ENCODE data around the gene NUP205.

Gene NUP205

DNA sequence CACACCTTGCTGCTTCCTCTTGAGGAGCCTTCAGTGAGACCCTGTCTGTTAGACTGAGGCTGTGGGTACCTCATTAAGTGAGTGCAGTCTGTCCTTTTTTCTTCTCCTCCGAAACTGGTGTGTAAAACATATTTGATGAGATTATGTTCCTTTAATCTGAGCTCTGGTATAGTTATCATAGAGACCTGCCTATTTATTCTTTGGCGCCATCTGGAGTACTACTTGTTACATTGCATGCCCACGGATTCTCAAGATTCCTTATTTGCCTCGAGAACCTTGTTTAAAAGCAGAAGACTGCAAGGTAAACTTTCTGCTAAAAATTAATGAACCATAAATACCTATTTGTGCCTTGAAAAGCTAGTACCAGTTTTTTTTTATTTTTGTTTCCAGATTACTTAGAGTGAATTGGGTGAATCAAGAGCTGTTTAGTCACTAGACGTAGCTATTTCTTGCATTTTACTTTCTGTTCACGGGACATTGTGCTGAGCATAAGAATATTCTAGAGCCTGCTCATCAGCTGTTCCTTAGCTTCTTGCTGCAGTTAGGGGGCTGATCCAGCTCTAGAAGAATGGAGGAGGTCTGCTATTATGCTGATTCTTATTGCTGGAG, 87.7 kb downstream of the NUP205 start:
- H3K4me3 ChIP-seq (ENCODE audit: low read depth, low read length, poor library complexity, severe bottlenecking), result no peak overlapping the region
- H4K20me1 ChIP-seq (ENCODE audit: insufficient read depth, low read length), result no peaks in the 10 kb centered on the region
- no peaks in the 10 kb centered on the region for H3K79me2 ChIP-seq (ENCODE audit: insufficient read depth, low read length)
- H3K27me3 ChIP-seq (ENCODE audit: insufficient read depth, low read length), result no peaks in the 10 kb centered on the region
- TF ChIP-seq, protein P1, sequence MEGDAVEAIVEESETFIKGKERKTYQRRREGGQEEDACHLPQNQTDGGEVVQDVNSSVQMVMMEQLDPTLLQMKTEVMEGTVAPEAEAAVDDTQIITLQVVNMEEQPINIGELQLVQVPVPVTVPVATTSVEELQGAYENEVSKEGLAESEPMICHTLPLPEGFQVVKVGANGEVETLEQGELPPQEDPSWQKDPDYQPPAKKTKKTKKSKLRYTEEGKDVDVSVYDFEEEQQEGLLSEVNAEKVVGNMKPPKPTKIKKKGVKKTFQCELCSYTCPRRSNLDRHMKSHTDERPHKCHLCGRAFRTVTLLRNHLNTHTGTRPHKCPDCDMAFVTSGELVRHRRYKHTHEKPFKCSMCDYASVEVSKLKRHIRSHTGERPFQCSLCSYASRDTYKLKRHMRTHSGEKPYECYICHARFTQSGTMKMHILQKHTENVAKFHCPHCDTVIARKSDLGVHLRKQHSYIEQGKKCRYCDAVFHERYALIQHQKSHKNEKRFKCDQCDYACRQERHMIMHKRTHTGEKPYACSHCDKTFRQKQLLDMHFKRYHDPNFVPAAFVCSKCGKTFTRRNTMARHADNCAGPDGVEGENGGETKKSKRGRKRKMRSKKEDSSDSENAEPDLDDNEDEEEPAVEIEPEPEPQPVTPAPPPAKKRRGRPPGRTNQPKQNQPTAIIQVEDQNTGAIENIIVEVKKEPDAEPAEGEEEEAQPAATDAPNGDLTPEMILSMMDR (IDR thresholded peaks at IDR 0.05; ENCODE audit: low read length), result peak; percentile 81
- no peak for TF ChIP-seq EZH2 (IDR thresholded peaks at IDR 0.05; ENCODE audit: borderline replicate concordance, low read length)
- H3K9me2 ChIP-seq (ENCODE audit: low read depth, low read length), result no peaks in the 10 kb centered on the region
- no peaks in the 10 kb centered on the region for H3F3A ChIP-seq (ENCODE audit: insufficient read depth, low read length)
- no peaks in the 10 kb centered on the region for H3K9me3 ChIP-seq (ENCODE audit: low read length)
- no peaks in the 10 kb centered on the region for H3K4me1 ChIP-seq (ENCODE audit: insufficient read depth, low read length, severe bottlenecking)
- H3K36me3 ChIP-seq (ENCODE audit: insufficient read depth, low read length), result peaks cover 93% of the 10 kb centered on the region
- no peak overlapping the region for H3K4me2 ChIP-seq (ENCODE audit: low read length)
- H3K9ac ChIP-seq (ENCODE audit: low read length), result no peak overlapping the region
- no peak overlapping the region for H3K27ac ChIP-seq (ENCODE audit: low read depth, low read length, poor library complexity, severe bottlenecking)
- no peak overlapping the region for H2AFZ ChIP-seq (ENCODE audit: low read length)

- no peaks in the 10 kb centered on the region for H3K27me3 ChIP-seq (ENCODE audit: insufficient read depth, low read length)
- H3K4me3 ChIP-seq (ENCODE audit: low read depth, low read length, poor library complexity, severe bottlenecking), result no peak overlapping the region
- H3K79me2 ChIP-seq (ENCODE audit: insufficient read depth, low read length), result no peaks in the 10 kb centered on the region
- H3K4me1 ChIP-seq (ENCODE audit: insufficient read depth, low read length, severe bottlenecking), result no peaks in the 10 kb centered on the region
- H3K9ac ChIP-seq (ENCODE audit: low read length), result no peak overlapping the region
- H4K20me1 ChIP-seq (ENCODE audit: insufficient read depth, low read length), result no peaks in the 10 kb centered on the region
- TF ChIP-seq, protein P1 (IDR thresholded peaks at IDR 0.05; ENCODE audit: low read length), result no peak
- no peak for TF ChIP-seq EZH2 (IDR thresholded peaks at IDR 0.05; ENCODE audit: borderline replicate concordance, low read length)
- no peaks in the 10 kb centered on the region for H3K9me3 ChIP-seq (ENCODE audit: low read length)
- peaks cover 69% of the 10 kb centered on the region for H3K36me3 ChIP-seq (ENCODE audit: insufficient read depth, low read length)
- no peaks in the 10 kb centered on the region for H3F3A ChIP-seq (ENCODE audit: insufficient read depth, low read length)
- no peak overlapping the region for H2AFZ ChIP-seq (ENCODE audit: low read length)
- no peak overlapping the region for H3K27ac ChIP-seq (ENCODE audit: low read depth, low read length, poor library complexity, severe bottlenecking)
- no peak overlapping the region for H3K4me2 ChIP-seq (ENCODE audit: low read length)
- H3K9me2 ChIP-seq (ENCODE audit: low read depth, low read length), result no peaks in the 10 kb centered on the region
Measured at GRCh38 chr7:135647755-135648154, 90.0 kb downstream of the NUP205 start.

DNA sequence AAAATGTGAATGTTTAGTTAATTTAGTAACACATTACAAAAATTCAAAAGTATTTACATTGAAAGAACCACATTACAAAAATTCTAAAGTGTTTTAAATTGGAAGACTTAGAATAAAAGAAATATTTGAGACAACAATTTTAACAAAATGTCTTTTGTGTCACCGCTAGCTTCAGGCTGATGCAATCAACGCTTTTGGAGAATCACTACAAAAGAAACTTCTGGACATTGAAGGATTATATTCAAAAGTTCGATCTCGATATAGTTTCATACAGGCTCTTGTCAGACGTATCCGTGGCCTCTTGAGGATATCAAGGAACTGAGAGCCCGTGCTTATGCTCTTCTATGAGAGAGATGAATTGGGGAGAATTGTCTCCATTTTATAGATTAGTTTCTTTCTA, 90.5 kb downstream of the NUP205 start:
- no peaks in the 10 kb centered on the region for H3K27me3 ChIP-seq (ENCODE audit: insufficient read depth, low read length)
- H3K36me3 ChIP-seq (ENCODE audit: insufficient read depth, low read length), result peaks cover 64% of the 10 kb centered on the region
- H3K79me2 ChIP-seq (ENCODE audit: insufficient read depth, low read length), result no peaks in the 10 kb centered on the region
- H3K4me1 ChIP-seq (ENCODE audit: insufficient read depth, low read length, severe bottlenecking), result no peaks in the 10 kb centered on the region
- no peak for TF ChIP-seq EZH2 (IDR thresholded peaks at IDR 0.05; ENCODE audit: borderline replicate concordance, low read length)
- TF ChIP-seq, protein P1 (IDR thresholded peaks at IDR 0.05; ENCODE audit: low read length), result no peak
- no peak overlapping the region for H2AFZ ChIP-seq (ENCODE audit: low read length)
- H3K27ac ChIP-seq (ENCODE audit: low read depth, low read length, poor library complexity, severe bottlenecking), result no peak overlapping the region
- H3K4me2 ChIP-seq (ENCODE audit: low read length), result no peak overlapping the region
- no peak overlapping the region for H3K4me3 ChIP-seq (ENCODE audit: low read depth, low read length, poor library complexity, severe bottlenecking)
- H3F3A ChIP-seq (ENCODE audit: insufficient read depth, low read length), result no peaks in the 10 kb centered on the region
- no peaks in the 10 kb centered on the region for H4K20me1 ChIP-seq (ENCODE audit: insufficient read depth, low read length)
- no peaks in the 10 kb centered on the region for H3K9me2 ChIP-seq (ENCODE audit: low read depth, low read length)
- H3K9me3 ChIP-seq (ENCODE audit: low read length), result no peaks in the 10 kb centered on the region
- H3K9ac ChIP-seq (ENCODE audit: low read length), result no peak overlapping the region

All from OCI-LY1 (cell line).